Measurements from ENCODE around the gene MPP3.
"Not testable (repeated sequence)": the region's sequence is repeated elsewhere in the genome, so short reads cannot be mapped to it uniquely, and the experiment has no call there.

The MPP3 gene

DNA sequence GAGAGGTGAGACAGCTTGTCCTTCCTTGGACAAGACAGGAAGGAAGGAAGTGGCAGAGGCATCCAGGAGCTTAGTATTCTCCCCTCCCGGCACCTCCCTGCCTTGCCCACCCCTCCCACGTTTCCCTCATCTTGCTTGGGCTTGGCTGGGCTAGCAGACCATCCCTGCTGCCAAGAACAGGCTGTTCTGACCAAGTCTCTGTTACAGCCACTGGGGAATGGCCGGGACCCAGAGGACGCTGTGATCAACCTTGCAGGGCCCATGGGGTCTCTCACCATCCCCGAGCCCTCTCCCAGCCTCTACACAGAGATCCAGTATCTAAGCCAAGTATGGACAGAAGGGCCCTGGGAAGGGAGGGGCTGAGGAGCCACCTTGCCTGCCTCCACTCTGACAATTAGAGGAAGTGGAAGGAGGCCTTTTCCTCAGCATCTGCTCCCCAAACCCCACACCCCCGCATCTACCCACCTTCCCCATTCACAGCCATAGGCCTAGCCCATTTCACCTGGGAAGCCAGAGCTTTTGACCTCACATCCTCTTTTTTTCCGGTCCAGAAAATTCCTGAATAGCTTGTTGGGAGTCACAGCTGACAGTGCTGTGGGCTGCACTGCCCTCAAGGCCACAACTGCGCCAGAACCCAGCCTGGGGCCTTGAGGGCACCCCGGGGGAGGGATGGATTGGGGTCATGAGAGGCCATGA is 28.1 kb upstream of the MPP3 start:
- DNase-seq: peak in 13 of 56 donors; percentile 3 to 48 (median 21)

DNA sequence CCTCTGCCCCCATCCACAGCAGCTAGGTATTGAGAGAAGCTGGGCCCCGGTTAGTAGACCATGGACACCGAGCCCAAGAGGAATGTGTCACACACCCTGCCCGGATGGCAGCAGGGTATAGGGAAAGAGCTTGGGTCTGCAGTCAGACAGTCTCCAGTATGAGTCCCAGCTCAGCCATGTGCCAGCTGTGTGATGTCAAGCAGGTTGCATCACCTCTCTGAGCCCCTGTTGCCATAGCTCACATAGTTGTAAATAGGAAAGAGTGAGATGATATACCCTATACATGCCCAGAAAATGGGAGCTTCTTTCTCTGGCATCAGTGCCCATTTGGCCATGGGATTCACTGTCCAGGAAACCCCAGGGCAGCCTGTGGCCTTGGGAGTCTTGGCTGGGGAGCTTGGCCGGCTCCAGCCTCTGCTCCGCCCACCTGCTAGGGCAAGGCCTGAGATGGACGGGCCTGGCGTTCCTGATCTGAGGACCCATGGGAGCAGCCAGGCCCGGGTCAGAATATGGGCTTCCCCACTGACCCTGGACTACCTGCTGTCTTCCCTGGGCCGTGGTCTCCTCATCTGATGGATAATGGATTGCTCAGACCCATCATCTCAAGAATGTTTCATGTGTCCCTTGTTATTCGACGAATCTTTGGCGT is 27.3 kb upstream of the MPP3 start:
- DNase-seq: no peak

GRCh38 chr17:43857957-43858600 is 25.1 kb upstream of the MPP3 start:
- DNase-seq: no peak

- DNase-seq: no peak
Measured at GRCh38 chr17:43857141-43857540, 24.2 kb upstream of the MPP3 start.

DNA sequence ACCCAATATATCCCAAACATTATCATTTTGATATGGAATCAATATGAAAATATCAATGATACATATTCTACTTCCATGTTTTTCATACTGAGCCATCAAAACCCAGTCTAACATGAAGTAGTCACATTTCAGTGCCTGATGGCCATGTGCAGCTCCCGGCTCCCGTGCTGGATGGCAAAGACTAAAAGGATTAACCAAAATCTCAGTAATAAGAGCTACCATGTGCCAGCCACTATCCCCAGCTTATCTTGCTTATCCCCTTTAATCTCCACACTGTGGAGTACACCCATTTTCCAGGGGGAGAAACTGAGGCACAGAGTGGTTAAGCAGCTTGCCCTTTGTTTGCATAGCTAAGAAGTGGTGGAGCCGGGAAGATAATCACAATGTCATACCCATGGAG is 23.2 kb upstream of the MPP3 start:
- DNase-seq: no peak

- no peak for DNase-seq
Measured at GRCh38 chr17:43855061-43855460, 22.1 kb upstream of the MPP3 start.

GRCh38 chr17:43854498-43854897 is 21.6 kb upstream of the MPP3 start:
- no peak for DNase-seq

GRCh38 chr17:43853546-43853945 is 20.6 kb upstream of the MPP3 start:
- no peak for DNase-seq

- DNase-seq: no peak
Measured at GRCh38 chr17:43852571-43852970, 19.6 kb upstream of the MPP3 start.

- no peak for DNase-seq
Measured at GRCh38 chr17:43849116-43849515, 16.2 kb upstream of the MPP3 start.

GRCh38 chr17:43848601-43849000 is 15.7 kb upstream of the MPP3 start:
- no peak for DNase-seq

GRCh38 chr17:43846963-43847371 is 14.0 kb upstream of the MPP3 start, which contains the start of gene CD300LG:
Gene CD300LG (plus strand): TSS chr17:43847176. CDS start chr17:43847217, 41 bp downstream.
- no peak for DNase-seq

DNA sequence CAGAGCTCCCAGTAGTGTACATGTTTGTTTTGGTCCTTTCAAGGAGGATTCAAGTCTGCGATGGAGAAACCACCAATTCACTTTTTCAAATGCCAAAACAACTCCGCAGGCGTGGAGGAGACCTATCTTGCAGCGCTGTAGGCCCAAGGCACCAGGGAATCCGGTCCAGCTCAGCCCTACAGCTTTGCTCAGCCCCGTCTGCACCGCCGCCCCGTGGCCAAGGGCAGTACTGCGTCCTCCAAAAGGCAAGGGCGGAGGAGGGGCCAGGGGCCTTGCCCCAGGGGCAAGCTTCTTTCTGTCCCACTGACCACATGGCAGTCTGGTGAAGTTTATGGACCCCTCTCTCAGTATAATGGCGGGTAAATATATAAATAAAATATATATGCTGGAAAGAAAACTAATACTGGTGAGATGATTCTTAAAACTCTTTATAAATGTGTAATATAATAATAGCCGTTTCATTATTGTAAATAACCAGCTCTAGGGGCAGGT is 13.3 kb upstream of the MPP3 start:
- DNase-seq: peak in 53 of 56 donors; percentile 7 to 86 (median 58)

DNA sequence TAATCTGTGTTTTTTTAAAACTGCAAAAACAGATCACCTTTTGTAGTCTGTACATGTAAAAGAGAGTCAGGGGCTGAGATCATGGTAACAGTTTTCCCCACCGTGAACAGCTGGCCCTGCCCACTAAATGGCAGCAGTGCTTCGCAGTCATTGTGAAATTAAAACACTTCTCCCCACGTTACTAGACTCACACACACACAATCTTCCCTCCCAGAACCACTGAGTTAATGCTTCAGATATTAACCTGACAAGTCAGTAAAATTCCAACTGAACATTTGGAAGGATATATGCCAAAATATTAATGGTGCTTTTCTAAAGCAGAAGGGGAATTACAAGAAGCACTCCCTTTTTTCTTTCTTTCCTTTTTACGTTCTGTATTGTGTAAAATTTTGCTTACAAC is 12.8 kb upstream of the MPP3 start:
- no peak for DNase-seq

GRCh38 chr17:43844241-43844640 is 11.3 kb upstream of the MPP3 start:
- DNase-seq: no peak

GRCh38 chr17:43842975-43843325 is 10.0 kb upstream of the MPP3 start:
- no peak for DNase-seq

DNA sequence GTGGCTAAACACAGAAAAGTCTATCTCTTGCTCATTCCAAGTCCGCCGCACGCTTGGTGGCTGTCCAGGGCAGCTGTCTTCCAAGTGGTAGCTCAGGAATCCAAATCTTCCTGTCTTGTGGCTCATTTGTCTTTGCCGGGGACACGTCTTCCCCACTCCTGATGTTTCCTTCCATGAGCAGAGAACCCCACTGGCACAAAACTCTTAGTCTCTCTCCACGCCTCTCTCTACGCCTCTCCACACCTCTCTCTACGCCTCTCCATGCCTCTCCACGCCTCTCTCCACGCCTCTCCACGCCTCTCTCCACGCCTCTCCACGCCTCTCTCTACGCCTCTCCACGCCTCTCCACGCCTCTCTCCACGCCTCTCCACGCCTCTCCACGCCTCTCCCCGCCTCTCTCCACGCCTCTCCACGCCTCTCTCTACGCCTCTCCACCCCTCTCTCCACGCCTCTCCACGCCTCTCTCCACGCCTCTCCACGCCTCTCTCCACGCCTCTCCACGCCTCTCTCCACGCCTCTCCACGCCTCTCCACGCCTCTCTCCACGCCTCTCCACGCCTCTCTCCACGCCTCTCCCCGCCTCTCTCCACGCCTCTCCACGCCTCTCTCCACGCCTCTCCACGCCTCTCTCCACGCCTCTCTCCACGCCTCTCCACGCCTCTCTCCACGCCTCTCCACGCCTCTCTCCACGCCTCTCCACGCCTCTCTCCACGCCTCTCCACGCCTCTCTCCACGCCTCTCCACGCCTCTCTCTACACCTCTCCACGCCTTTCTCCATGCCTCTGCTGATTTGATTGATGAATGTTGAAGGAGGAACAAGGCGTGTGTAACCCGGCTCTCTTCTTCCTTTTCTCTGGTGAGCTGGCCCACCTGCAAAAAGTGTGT is 9.4 kb upstream of the MPP3 start:
- not testable (repeated sequence) for DNase-seq

- no peak for DNase-seq
Measured at GRCh38 chr17:43841282-43841681, 8.3 kb upstream of the MPP3 start.

DNA sequence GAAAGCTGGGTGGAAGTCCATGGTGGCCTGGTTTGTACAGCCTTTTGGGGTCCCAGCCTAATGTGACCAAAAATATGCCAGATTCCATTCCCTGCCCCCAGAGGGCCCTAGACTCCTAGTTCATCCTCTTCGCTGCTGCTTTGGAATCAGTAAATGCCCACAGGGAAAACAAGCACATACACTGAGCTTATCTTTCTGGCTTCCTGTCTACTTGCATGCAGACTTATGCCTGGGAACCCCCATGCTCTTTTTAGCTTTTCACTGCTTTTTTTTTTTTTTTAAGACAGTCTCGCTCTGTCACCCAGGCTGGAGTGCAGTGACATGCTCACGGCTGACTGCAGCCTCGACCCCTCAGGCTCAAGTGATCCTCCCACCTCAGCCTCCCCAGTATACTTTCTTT is 7.9 kb upstream of the MPP3 start:
- DNase-seq: no peak

GRCh38 chr17:43839670-43840108 is 6.7 kb upstream of the MPP3 start:
- DNase-seq: no peak

GRCh38 chr17:43834106-43834505 is 1.2 kb upstream of the MPP3 start:
- no peak for DNase-seq

Measured in amygdala (tissue), 56 donors.